HepG2 (cell line): ENCODE data around the gene EPHA10. TPM values are rescaled to one million over a fixed set of nuclear protein-coding genes. Genes with fewer than 3 reads are reported as not detected.
A peak's percentile ranks its signal among the peaks of the same experiment; 100 is the strongest.

Source experiments
- EHMT2 ChIP-seq: fragments of 200-600 bp; sonication (generic); IDR thresholded peaks from 2 replicates; pipeline ENCODE4 v1.7.0; 2017; ENCODE audit warnings: antibody characterized with exemption, low read depth, low read length, borderline replicate concordance
- EP300 ChIP-seq, 3 experiments: sonication (generic) in 1 of 3; formaldehyde crosslinking in 1 of 3; IDR thresholded peaks; 2 replicates each; pipeline versions ENCODE4 v1.5.1 to v1.6.1; 2011 to 2020; ENCODE audit warnings: low read depth in 2 of 3, low read length in 2 of 3, borderline replicate concordance in 1 of 3, improper control_type of control experiment in 1 of 3, mild to moderate bottlenecking in 1 of 3, missing genetic modification reagents in 1 of 3, moderate library complexity in 1 of 3
- GFI1 ChIP-seq: sonication (generic); formaldehyde crosslinking; IDR thresholded peaks from 2 replicates; pipeline ENCODE4 v1.5.0; 2020; ENCODE audit warnings: missing genetic modification reagents, mild to moderate bottlenecking, borderline replicate concordance
- HDAC1 ChIP-seq: sonication (generic); formaldehyde crosslinking; IDR thresholded peaks from 2 replicates; pipeline ENCODE4 v1.5.1; 2020; ENCODE audit warnings: mild to moderate bottlenecking, missing genetic modification reagents
- KDM2A ChIP-seq: sonication (generic); formaldehyde crosslinking; IDR thresholded peaks from 2 replicates; pipeline ENCODE4 v1.4.0; 2020; ENCODE audit warnings: low read depth, missing genetic modification reagents, borderline replicate concordance
- MXI1 ChIP-seq: IDR thresholded peaks from 3 replicates; pipeline ENCODE4 v1.6.1; 2012; ENCODE audit warnings: low read depth, low read length, inconsistent platforms, borderline replicate concordance
- SRSF4 ChIP-seq: fragments of 200-400 bp; formaldehyde crosslinking; IDR thresholded peaks from one replicate; pipeline ENCODE4 v1.6.1; 2018; ENCODE audit warnings: mild to moderate bottlenecking, low read depth, low read length, moderate library complexity; ENCODE audit not compliant: poor library complexity, severe bottlenecking
- SYNCRIP ChIP-seq: fragments of 200-400 bp; formaldehyde crosslinking; IDR thresholded peaks from 2 replicates; pipeline ENCODE4 v1.6.1; 2018; ENCODE audit warnings: mild to moderate bottlenecking, low read depth, low read length; ENCODE audit not compliant: insufficient read depth
- THAP11 ChIP-seq: IDR thresholded peaks from 2 replicates; pipeline ENCODE4 v1.6.1; 2016; ENCODE audit warnings: missing biosample characterization, missing genetic modification reagents
- ZFP41 ChIP-seq: sonication (generic); formaldehyde crosslinking; IDR thresholded peaks from 2 replicates; pipeline ENCODE4 v1.4.0; 2020; ENCODE audit warnings: mild to moderate bottlenecking, missing genetic modification reagents, borderline replicate concordance
- ZNF136 ChIP-seq: sonication (generic); formaldehyde crosslinking; IDR thresholded peaks from 2 replicates; pipeline ENCODE4 v1.8.1; 2022; ENCODE audit warnings: low read depth, mild to moderate bottlenecking, moderate library complexity, missing genetic modification reagents
- ZNF17 ChIP-seq: sonication (generic); formaldehyde crosslinking; IDR thresholded peaks from 2 replicates; pipeline ENCODE4 v1.5.0; 2020; ENCODE audit warnings: mild to moderate bottlenecking, missing genetic modification reagents
- ZNF766 ChIP-seq: sonication (generic); formaldehyde crosslinking; IDR thresholded peaks from 2 replicates; pipeline ENCODE4 v1.5.0; 2020; ENCODE audit warnings: missing genetic modification reagents, borderline replicate concordance
- ZNF772 ChIP-seq: sonication (generic); formaldehyde crosslinking; IDR thresholded peaks from 2 replicates; pipeline ENCODE4 v1.5.0; 2020; ENCODE audit warnings: mild to moderate bottlenecking, missing genetic modification reagents
- ZNF792 ChIP-seq: IDR thresholded peaks from 2 replicates; pipeline ENCODE4 v1.6.1; 2016
- polyA plus RNA-seq, 8 experiments: library from polyadenylated mRNA; depleted of rRNA in 3 of 8; stranded (reverse) in 7 of 8; unstranded in 1 of 8; fragments of >200 nt; fragmentation: Illumina TruSeq in 4 of 8; extraction: Trizol in 4 of 8; gene quantifications; 2 replicates each; pipeline versions ENCODE4 v1.2.1 to v1.2.3, GENCODE V29; 2011 to 2016; ENCODE audit warnings: low read depth in 4 of 8, missing spikeins in 1 of 8, mixed read lengths in 1 of 8; ENCODE audit not compliant: insufficient read depth in 1 of 8
- total RNA-seq, 5 experiments: library from RNA; depleted of rRNA; stranded (reverse); fragments of >200 nt; fragmentation: Illumina TruSeq; extraction: Trizol; gene quantifications; 2 replicates each; pipeline ENCODE4 v1.2.3, GENCODE V29; 2016; ENCODE audit warnings: low read depth in 1 of 5
- TF ChIP-seq, protein P1 (sequence below): sonication (generic); formaldehyde crosslinking; IDR thresholded peaks from 2 replicates; pipeline ENCODE4 v1.4.0; 2020; ENCODE audit warnings: missing genetic modification reagents
- TF ChIP-seq, protein P2 (sequence below): sonication (generic); formaldehyde crosslinking; IDR thresholded peaks from 2 replicates; pipeline ENCODE4 v1.8.1; 2023; ENCODE audit warnings: mild to moderate bottlenecking, missing genetic modification reagents, borderline replicate concordance
- TF ChIP-seq, protein P3 (sequence below): sonication (generic); formaldehyde crosslinking; IDR thresholded peaks from 2 replicates; pipeline ENCODE4 v1.4.0; 2020; ENCODE audit warnings: missing genetic modification reagents, borderline replicate concordance
- TF ChIP-seq, protein P4 (sequence below): sonication (generic); formaldehyde crosslinking; IDR thresholded peaks from 2 replicates; pipeline ENCODE4 v1.5.0; 2020; ENCODE audit warnings: mild to moderate bottlenecking, missing genetic modification reagents, moderate library complexity

The EPHA10 gene
- total and polyA plus RNA-seq, 2 of the 13 experiments (the other 11 are each of a cell fraction or from before 2014, with no cell fraction given): 0.11 to 0.58 TPM

DNA sequence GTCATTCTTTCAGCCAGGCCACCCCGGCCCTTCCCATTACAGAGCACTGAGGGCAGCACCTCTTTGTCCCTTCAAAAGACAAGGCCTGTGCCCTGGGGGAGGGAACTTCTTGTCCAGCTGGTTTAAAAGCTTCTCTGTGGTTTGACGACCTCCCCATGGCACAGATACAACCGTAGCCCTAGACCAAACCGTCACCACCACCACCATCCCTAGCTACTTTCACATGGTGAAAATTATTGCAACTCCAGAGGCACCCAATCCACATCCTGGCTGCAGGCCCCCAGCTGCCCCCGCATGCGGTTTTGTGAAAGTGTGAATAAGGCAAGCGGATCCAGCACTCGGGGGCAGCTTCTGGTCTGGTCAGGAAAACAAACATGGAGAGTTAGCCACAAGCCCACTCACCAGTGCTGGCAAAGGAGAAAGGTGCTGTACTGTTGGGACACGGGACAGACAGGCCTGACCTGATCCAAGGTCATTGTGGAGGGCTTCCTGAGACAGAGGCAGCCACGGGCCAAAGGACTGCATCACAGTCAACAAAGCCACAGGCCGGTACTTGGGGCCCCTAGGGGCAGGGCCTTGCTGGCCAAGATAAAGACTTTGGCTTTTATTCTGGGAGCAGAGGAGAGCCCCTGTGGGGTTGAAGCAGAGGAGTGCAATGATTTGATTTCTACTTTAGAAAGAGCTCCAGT, 41.4 kb downstream of the EPHA10 start (continued):
- TF ChIP-seq, protein P1, sequence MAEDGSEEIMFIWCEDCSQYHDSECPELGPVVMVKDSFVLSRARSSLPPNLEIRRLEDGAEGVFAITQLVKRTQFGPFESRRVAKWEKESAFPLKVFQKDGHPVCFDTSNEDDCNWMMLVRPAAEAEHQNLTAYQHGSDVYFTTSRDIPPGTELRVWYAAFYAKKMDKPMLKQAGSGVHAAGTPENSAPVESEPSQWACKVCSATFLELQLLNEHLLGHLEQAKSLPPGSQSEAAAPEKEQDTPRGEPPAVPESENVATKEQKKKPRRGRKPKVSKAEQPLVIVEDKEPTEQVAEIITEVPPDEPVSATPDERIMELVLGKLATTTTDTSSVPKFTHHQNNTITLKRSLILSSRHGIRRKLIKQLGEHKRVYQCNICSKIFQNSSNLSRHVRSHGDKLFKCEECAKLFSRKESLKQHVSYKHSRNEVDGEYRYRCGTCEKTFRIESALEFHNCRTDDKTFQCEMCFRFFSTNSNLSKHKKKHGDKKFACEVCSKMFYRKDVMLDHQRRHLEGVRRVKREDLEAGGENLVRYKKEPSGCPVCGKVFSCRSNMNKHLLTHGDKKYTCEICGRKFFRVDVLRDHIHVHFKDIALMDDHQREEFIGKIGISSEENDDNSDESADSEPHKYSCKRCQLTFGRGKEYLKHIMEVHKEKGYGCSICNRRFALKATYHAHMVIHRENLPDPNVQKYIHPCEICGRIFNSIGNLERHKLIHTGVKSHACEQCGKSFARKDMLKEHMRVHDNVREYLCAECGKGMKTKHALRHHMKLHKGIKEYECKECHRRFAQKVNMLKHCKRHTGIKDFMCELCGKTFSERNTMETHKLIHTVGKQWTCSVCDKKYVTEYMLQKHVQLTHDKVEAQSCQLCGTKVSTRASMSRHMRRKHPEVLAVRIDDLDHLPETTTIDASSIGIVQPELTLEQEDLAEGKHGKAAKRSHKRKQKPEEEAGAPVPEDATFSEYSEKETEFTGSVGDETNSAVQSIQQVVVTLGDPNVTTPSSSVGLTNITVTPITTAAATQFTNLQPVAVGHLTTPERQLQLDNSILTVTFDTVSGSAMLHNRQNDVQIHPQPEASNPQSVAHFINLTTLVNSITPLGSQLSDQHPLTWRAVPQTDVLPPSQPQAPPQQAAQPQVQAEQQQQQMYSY (CRISPR knock-in tag): no peak
- TF ChIP-seq EHMT2 (peak; percentile 43; the same call in 1 of the 2 replicates), ZFP41 (CRISPR knock-in tag) (peak; percentile 90; the same call in 1 of the 2 replicates), EP300 (IDR thresholded peaks at IDR 0.05; ENCODE audit: low read depth in 2 of 2, low read length in 2 of 2) (peak in 1 of 2 experiments; percentile 54; a peak in 1 of 4 replicates), EP300 (CRISPR knock-in tag; IDR thresholded peaks at IDR 0.05; ENCODE audit: borderline replicate concordance) (no peak), THAP11 (CRISPR knock-in tag) (peak; percentile 63; the same call in 1 of the 2 replicates), ZNF136 (no peak), GFI1 (peak; percentile 94), ZNF17 (CRISPR knock-in tag) (no peak), KDM2A (CRISPR knock-in tag) (peak; percentile 48; the same call in 1 of the 2 replicates), SYNCRIP (no peak), ZNF792 (CRISPR knock-in tag) (0 out of 2 replicates have a peak, but pooled peaks have one; percentile 49), HDAC1 (peak; percentile 49), MXI1 (peak; percentile 23; the same call in 1 of the 3 replicates), SRSF4 (no peak), ZNF766 (CRISPR knock-in tag) (peak; percentile 59; the same call in 1 of the 2 replicates), ZNF772 (CRISPR knock-in tag) (peak; percentile 79)
- TF ChIP-seq, protein P2, sequence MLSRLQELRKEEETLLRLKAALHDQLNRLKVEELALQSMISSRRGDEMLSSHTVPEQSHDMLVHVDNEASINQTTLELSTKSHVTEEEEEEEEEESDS (CRISPR knock-in tag): no peak
- TF ChIP-seq, protein P3, sequence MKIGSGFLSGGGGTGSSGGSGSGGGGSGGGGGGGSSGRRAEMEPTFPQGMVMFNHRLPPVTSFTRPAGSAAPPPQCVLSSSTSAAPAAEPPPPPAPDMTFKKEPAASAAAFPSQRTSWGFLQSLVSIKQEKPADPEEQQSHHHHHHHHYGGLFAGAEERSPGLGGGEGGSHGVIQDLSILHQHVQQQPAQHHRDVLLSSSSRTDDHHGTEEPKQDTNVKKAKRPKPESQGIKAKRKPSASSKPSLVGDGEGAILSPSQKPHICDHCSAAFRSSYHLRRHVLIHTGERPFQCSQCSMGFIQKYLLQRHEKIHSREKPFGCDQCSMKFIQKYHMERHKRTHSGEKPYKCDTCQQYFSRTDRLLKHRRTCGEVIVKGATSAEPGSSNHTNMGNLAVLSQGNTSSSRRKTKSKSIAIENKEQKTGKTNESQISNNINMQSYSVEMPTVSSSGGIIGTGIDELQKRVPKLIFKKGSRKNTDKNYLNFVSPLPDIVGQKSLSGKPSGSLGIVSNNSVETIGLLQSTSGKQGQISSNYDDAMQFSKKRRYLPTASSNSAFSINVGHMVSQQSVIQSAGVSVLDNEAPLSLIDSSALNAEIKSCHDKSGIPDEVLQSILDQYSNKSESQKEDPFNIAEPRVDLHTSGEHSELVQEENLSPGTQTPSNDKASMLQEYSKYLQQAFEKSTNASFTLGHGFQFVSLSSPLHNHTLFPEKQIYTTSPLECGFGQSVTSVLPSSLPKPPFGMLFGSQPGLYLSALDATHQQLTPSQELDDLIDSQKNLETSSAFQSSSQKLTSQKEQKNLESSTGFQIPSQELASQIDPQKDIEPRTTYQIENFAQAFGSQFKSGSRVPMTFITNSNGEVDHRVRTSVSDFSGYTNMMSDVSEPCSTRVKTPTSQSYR (CRISPR knock-in tag): peak; percentile 19; the same call in 1 of the 2 replicates
- TF ChIP-seq, protein P4, sequence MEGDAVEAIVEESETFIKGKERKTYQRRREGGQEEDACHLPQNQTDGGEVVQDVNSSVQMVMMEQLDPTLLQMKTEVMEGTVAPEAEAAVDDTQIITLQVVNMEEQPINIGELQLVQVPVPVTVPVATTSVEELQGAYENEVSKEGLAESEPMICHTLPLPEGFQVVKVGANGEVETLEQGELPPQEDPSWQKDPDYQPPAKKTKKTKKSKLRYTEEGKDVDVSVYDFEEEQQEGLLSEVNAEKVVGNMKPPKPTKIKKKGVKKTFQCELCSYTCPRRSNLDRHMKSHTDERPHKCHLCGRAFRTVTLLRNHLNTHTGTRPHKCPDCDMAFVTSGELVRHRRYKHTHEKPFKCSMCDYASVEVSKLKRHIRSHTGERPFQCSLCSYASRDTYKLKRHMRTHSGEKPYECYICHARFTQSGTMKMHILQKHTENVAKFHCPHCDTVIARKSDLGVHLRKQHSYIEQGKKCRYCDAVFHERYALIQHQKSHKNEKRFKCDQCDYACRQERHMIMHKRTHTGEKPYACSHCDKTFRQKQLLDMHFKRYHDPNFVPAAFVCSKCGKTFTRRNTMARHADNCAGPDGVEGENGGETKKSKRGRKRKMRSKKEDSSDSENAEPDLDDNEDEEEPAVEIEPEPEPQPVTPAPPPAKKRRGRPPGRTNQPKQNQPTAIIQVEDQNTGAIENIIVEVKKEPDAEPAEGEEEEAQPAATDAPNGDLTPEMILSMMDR (CRISPR knock-in tag): peak; percentile 22
